HG02642 (cell line): ENCODE measurements around the gene TMED10.
A peak's percentile ranks its signal among the peaks of the same experiment; 100 is the strongest.
"Not testable (repeated sequence)": the region's sequence is repeated elsewhere in the genome, so short reads cannot be mapped to it uniquely, and the experiment has no call there.

Experiments used
- ATAC-seq: cut with Tn5 transposase; IDR thresholded peaks from one replicate; pipeline ENCODE4 v1.9.1; 2021; ENCODE audit warnings: mild to moderate bottlenecking; ENCODE audit not compliant: unreplicated experiment, poor library complexity

TMED10 gene

GRCh38 chr14:75163677-75164076, 12.7 kb downstream of the TMED10 start:
- no peak for ATAC-seq

- no peak for ATAC-seq
Measured at GRCh38 chr14:75162631-75163030, 13.8 kb downstream of the TMED10 start.

- peak; percentile 55 for ATAC-seq
Measured at GRCh38 chr14:75158843-75159614, 17.4 kb downstream of the TMED10 start.

- no peak for ATAC-seq
Measured at GRCh38 chr14:75156901-75157300, 19.5 kb downstream of the TMED10 start.

- no peak for ATAC-seq
Measured at GRCh38 chr14:75156111-75156510, 20.3 kb downstream of the TMED10 start.

- no peak for ATAC-seq
Measured at GRCh38 chr14:75155169-75155568, 21.2 kb downstream of the TMED10 start.

GRCh38 chr14:75153295-75153694, 23.1 kb downstream of the TMED10 start:
- no peak for ATAC-seq

GRCh38 chr14:75151851-75152250, 24.6 kb downstream of the TMED10 start:
- no peak for ATAC-seq

- ATAC-seq = not testable (repeated sequence)
Measured at GRCh38 chr14:75150637-75151036, 25.8 kb downstream of the TMED10 start.

GRCh38 chr14:75150150-75150549, 26.3 kb downstream of the TMED10 start:
- no peak for ATAC-seq

- no peak for ATAC-seq
Measured at GRCh38 chr14:75147423-75148071, 28.9 kb downstream of the TMED10 start.

- ATAC-seq = no peak
Measured at GRCh38 chr14:75144944-75145343, 31.5 kb downstream of the TMED10 start.

GRCh38 chr14:75143761-75144527, 32.5 kb downstream of the TMED10 start:
- ATAC-seq = no peak

GRCh38 chr14:75142494-75142893, 33.9 kb downstream of the TMED10 start:
- no peak for ATAC-seq

- ATAC-seq = no peak
Measured at GRCh38 chr14:75141967-75142366, 34.4 kb downstream of the TMED10 start.

- ATAC-seq = no peak
Measured at GRCh38 chr14:75141062-75141461, 35.4 kb downstream of the TMED10 start.

GRCh38 chr14:75140620-75141019, 35.8 kb downstream of the TMED10 start:
- no peak for ATAC-seq

- ATAC-seq = no peak
Measured at GRCh38 chr14:75139185-75139584, 37.2 kb downstream of the TMED10 start.

GRCh38 chr14:75138492-75138891, 37.9 kb downstream of the TMED10 start:
- no peak for ATAC-seq

- ATAC-seq = no peak
Measured at GRCh38 chr14:75134644-75135043, 41.8 kb downstream of the TMED10 start.

- ATAC-seq = no peak
Measured at GRCh38 chr14:75133597-75133996, 42.8 kb downstream of the TMED10 start.
